ENCODE measurements around the gene C19orf25. TPM values are rescaled to one million over a fixed set of nuclear protein-coding genes. Genes with fewer than 3 reads are reported as not detected.

The C19orf25 gene
- total RNA-seq, 1 donor from 2014 or later, result 38.0 TPM

- TF ChIP-seq, protein P1, sequence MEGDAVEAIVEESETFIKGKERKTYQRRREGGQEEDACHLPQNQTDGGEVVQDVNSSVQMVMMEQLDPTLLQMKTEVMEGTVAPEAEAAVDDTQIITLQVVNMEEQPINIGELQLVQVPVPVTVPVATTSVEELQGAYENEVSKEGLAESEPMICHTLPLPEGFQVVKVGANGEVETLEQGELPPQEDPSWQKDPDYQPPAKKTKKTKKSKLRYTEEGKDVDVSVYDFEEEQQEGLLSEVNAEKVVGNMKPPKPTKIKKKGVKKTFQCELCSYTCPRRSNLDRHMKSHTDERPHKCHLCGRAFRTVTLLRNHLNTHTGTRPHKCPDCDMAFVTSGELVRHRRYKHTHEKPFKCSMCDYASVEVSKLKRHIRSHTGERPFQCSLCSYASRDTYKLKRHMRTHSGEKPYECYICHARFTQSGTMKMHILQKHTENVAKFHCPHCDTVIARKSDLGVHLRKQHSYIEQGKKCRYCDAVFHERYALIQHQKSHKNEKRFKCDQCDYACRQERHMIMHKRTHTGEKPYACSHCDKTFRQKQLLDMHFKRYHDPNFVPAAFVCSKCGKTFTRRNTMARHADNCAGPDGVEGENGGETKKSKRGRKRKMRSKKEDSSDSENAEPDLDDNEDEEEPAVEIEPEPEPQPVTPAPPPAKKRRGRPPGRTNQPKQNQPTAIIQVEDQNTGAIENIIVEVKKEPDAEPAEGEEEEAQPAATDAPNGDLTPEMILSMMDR (IDR thresholded peaks at IDR 0.05), result no peak
- H3K4me3 Mint-ChIP-seq (ENCODE audit: unreplicated experiment), result no peak overlapping the region
- H3K27me3 Mint-ChIP-seq (ENCODE audit: unreplicated experiment), result peaks cover 2% of the 10 kb centered on the region
- peaks cover 23% of the 10 kb centered on the region for H3K4me1 Mint-ChIP-seq (ENCODE audit: unreplicated experiment)
- H3K36me3 Mint-ChIP-seq (ENCODE audit: unreplicated experiment), result peaks cover 4% of the 10 kb centered on the region
- H3K27ac Mint-ChIP-seq (ENCODE audit: unreplicated experiment), result no peak overlapping the region
- DNase-seq (ENCODE audit: extremely low spot score, unreplicated experiment), result no peak
- no peaks in the 10 kb centered on the region for H3K9me3 Mint-ChIP-seq (ENCODE audit: unreplicated experiment)
Observed at GRCh38 chr19:1474011-1474764, 4.8 kb downstream of the C19orf25 start.

GRCh38 chr19:1473085-1473851 lies 5.7 kb downstream of the C19orf25 start:
- DNase-seq (ENCODE audit: extremely low spot score, unreplicated experiment), result no peak
- Mint-ChIP-seq H3K9me3 (ENCODE audit: unreplicated experiment) (no peaks in the 10 kb centered on the region), H3K27ac (ENCODE audit: unreplicated experiment) (no peak overlapping the region), H3K4me1 (ENCODE audit: unreplicated experiment) (peaks cover 18% of the 10 kb centered on the region), H3K4me3 (ENCODE audit: unreplicated experiment) (no peak overlapping the region), H3K36me3 (ENCODE audit: unreplicated experiment) (peaks cover 4% of the 10 kb centered on the region), H3K27me3 (ENCODE audit: unreplicated experiment) (peaks cover 2% of the 10 kb centered on the region)
- TF ChIP-seq, protein P1 (IDR thresholded peaks at IDR 0.05), result no peak

DNA sequence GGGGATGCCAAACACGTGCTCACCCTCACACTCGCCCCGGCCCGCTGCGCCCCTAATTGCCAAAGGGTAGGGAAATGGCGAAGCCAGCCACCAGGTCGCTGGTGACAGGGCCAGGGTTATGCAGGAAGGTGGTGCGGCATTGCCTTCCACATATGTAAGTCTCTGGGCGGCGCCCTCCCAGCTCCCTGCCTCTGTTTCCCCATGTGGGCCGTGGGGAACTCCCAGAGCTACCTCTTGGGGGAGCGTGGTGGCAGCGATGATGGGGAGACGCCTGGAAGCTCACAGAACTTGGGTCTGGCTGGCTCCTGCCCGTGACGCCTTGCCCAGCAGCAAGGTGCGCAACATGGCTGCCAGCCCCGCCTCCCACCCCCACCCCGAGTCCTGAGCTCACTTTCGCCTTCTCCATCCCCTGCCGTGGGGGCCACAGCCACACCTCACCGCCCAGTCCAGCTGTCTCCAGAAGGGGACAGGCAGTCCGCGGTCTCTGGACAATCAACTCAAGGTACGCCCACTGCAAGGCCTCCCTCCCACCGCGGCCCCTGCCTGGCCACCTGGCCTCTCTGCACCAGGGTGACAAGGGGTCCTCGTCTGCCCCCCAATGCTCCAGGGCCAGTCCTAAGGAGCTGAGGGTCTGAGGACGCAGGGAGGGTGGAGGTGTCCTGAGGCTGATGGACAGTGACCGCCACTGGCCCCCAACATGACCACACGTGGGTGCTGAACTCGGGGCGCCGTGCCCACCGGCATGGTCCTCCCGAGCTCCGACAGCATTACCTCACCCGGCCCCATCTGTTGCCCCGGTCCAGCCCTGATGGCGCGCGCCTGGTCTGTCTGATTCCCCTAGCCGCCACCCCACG lies 6.6 kb downstream of the C19orf25 start:
- H3K9me3 Mint-ChIP-seq (ENCODE audit: unreplicated experiment), result no peaks in the 10 kb centered on the region
- DNase-seq (ENCODE audit: extremely low spot score, unreplicated experiment), result no peak
- peaks cover 3% of the 10 kb centered on the region for H3K36me3 Mint-ChIP-seq (ENCODE audit: unreplicated experiment)
- H3K27ac Mint-ChIP-seq (ENCODE audit: unreplicated experiment), result no peak overlapping the region
- H3K27me3 Mint-ChIP-seq (ENCODE audit: unreplicated experiment), result peaks cover 2% of the 10 kb centered on the region
- TF ChIP-seq, protein P1 (IDR thresholded peaks at IDR 0.05), result no peak
- no peak overlapping the region for H3K4me3 Mint-ChIP-seq (ENCODE audit: unreplicated experiment)
- peaks cover 11% of the 10 kb centered on the region for H3K4me1 Mint-ChIP-seq (ENCODE audit: unreplicated experiment)

DNA sequence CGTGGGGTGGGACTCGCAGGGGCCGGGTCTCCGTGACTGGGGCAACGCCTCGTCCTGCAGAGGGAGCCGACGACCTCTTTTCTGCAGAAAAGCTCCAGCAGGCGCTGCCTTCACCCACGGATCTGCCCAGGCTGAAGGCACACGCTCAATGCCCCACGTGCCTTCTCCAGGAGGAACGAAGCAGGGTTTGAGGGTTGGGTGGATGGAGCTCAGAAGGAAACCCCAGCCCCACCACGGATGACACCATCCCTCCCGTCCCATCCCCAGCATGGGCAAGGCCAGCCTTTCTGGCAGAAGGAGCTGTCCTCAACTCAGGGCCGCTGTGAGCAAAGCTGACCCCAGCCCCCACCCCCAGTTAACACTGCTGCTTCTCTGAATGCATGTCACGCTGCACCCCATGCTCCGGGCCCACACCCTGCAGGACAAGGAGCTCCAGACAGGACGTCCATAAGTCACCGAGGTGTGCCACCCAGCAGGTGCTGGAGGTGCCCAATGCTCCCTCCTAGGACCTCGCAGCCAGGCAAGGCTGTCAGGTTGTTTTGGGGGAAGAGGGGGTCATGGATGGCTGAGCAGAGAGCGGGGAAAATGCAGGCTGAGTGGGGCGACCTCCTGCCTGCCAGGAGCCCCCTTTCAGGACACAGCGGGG lies 7.4 kb downstream of the C19orf25 start:
- no peak for DNase-seq (ENCODE audit: extremely low spot score, unreplicated experiment)
- Mint-ChIP-seq H3K9me3 (ENCODE audit: unreplicated experiment) (no peaks in the 10 kb centered on the region), H3K27ac (ENCODE audit: unreplicated experiment) (no peak overlapping the region)

More for the DNA sequence above, 7.4 kb downstream of the C19orf25 start:
- peaks cover 7% of the 10 kb centered on the region for H3K4me1 Mint-ChIP-seq (ENCODE audit: unreplicated experiment)
- peaks cover 2% of the 10 kb centered on the region for H3K36me3 Mint-ChIP-seq (ENCODE audit: unreplicated experiment)
- TF ChIP-seq, protein P1 (IDR thresholded peaks at IDR 0.05), result peak; percentile 35
- peak overlapping the region; percentile 18 for H3K4me3 Mint-ChIP-seq (ENCODE audit: unreplicated experiment)
- H3K27me3 Mint-ChIP-seq (ENCODE audit: unreplicated experiment), result peaks cover 2% of the 10 kb centered on the region
